Fibroblast of the aortic adventitia (primary cell): ENCODE measurements around the gene OR7C2. TPM values are rescaled to one million over a fixed set of nuclear protein-coding genes. Genes with fewer than 3 reads are reported as not detected.

ENCODE experiments used
- DNase-seq: peaks from one replicate; pipeline ENCODE4 v3.0.0-alpha.2; 2010; ENCODE audit warnings: low read depth
- H3K4me3 ChIP-seq: 2 replicates; pipeline ENCODE4 v1.5.1; 2011; ENCODE audit warnings: low read depth, mild to moderate bottlenecking, control low read depth, low read length, moderate library complexity
- CTCF ChIP-seq: IDR thresholded peaks from 2 replicates; pipeline ENCODE4 v1.5.1; 2011; ENCODE audit warnings: mild to moderate bottlenecking, low read length, control low read depth, inconsistent platforms; ENCODE audit not compliant: insufficient read depth
- total RNA-seq: library from RNA; depleted of rRNA; stranded (reverse); fragments of >200 nt; gene quantifications from 2 replicates; pipeline ENCODE4 v1.2.3, GENCODE V29; 2012; ENCODE audit warnings: low replicate concordance

Gene OR7C2
- total RNA-seq, 1 donor, result not detected

GRCh38 chr19:14959263-14959662, 18.0 kb downstream of the OR7C2 start:
- H3K4me3 ChIP-seq, result no peak overlapping the region
- TF ChIP-seq CTCF, result no peak
- DNase-seq, result no peak

GRCh38 chr19:14961956-14962685, 20.8 kb downstream of the OR7C2 start:
- H3K4me3 ChIP-seq, result no peak overlapping the region
- TF ChIP-seq CTCF, result no peak
- no peak for DNase-seq

- no peak for DNase-seq
- H3K4me3 ChIP-seq, result no peak overlapping the region
- TF ChIP-seq CTCF, result no peak
Observed at GRCh38 chr19:14968247-14968646, 27.0 kb downstream of the OR7C2 start.

- H3K4me3 ChIP-seq, result no peak overlapping the region
- no peak for DNase-seq
- TF ChIP-seq CTCF, result no peak
Observed at GRCh38 chr19:14971474-14971873, 30.2 kb downstream of the OR7C2 start.

GRCh38 chr19:14972676-14973075, 31.4 kb downstream of the OR7C2 start:
- no peak for TF ChIP-seq CTCF
- DNase-seq, result no peak
- no peak overlapping the region for H3K4me3 ChIP-seq

GRCh38 chr19:14974488-14974887, 33.2 kb downstream of the OR7C2 start:
- H3K4me3 ChIP-seq, result no peak overlapping the region
- no peak for DNase-seq
- no peak for TF ChIP-seq CTCF

GRCh38 chr19:14977128-14977527, 35.8 kb downstream of the OR7C2 start:
- TF ChIP-seq CTCF, result no peak
- DNase-seq, result no peak
- H3K4me3 ChIP-seq, result no peak overlapping the region
